ENCODE measurements around the gene TOP2A.

DNA sequence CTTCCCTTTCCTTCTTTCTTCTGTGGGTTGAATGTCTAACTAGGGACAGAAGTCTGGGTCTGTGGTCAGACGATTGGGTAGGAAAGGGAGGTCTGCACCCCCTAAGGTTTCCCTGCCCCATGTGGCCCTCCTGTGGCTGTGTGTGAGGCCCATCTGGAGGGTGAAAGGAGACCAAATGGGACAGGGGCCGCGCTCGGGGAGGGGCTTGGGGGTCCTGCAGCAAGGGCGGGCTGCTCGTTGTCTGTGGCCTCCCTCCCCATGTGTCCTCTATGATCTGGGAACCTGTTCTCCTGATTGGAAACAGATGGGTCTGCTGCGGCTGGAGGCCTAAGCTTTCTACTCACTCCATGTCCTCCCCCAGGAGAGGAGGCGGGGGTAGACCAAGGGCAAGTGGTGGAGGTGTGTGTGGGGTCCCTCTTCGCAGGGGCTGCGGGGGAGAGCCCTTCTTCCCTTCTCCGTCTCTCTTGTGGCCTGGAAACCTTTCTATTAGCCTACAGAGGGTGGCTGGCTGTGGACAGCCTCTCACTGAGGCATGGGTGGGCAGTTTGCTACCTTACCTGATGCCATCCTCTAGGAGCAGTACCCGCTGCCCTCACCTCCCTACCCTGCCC is 44.1 kb upstream of the TOP2A start:
- TF ChIP-seq, protein P1, sequence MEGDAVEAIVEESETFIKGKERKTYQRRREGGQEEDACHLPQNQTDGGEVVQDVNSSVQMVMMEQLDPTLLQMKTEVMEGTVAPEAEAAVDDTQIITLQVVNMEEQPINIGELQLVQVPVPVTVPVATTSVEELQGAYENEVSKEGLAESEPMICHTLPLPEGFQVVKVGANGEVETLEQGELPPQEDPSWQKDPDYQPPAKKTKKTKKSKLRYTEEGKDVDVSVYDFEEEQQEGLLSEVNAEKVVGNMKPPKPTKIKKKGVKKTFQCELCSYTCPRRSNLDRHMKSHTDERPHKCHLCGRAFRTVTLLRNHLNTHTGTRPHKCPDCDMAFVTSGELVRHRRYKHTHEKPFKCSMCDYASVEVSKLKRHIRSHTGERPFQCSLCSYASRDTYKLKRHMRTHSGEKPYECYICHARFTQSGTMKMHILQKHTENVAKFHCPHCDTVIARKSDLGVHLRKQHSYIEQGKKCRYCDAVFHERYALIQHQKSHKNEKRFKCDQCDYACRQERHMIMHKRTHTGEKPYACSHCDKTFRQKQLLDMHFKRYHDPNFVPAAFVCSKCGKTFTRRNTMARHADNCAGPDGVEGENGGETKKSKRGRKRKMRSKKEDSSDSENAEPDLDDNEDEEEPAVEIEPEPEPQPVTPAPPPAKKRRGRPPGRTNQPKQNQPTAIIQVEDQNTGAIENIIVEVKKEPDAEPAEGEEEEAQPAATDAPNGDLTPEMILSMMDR (IDR thresholded peaks at IDR 0.05): no peak
- TF ChIP-seq POLR2A (IDR thresholded peaks at IDR 0.05): no peak
